Kidney tubule cell (primary cell): Measurements from ENCODE around the gene PSMG3.

Source experiments
- DNase-seq: peaks from one replicate; pipeline ENCODE4 v3.0.0-alpha.2; 2018; ENCODE audit warnings: low spot score

The PSMG3 gene

GRCh38 chr7:1569833-1570632 lies at the start of gene PSMG3:
PSMG3 (minus strand) TSS chr7:1570032; CDS start chr7:1569339, 693 bp downstream.
- DNase-seq: peak; percentile 89

- DNase-seq: no peak
Observed at GRCh38 chr7:1618475-1618874, 48.6 kb upstream of the PSMG3 start.

- no peak for DNase-seq
Observed at GRCh38 chr7:1617957-1618356, 48.1 kb upstream of the PSMG3 start.

GRCh38 chr7:1616741-1617140 lies 46.9 kb upstream of the PSMG3 start:
- DNase-seq: no peak

GRCh38 chr7:1611708-1612241 lies 41.9 kb upstream of the PSMG3 start:
- peak; percentile 90 for DNase-seq

- DNase-seq: no peak
Observed at GRCh38 chr7:1610678-1611302, 41.0 kb upstream of the PSMG3 start.

GRCh38 chr7:1610013-1610677 lies 40.3 kb upstream of the PSMG3 start:
- DNase-seq: no peak

GRCh38 chr7:1609023-1609422 lies 39.2 kb upstream of the PSMG3 start:
- DNase-seq: no peak

GRCh38 chr7:1608318-1608717 lies 38.5 kb upstream of the PSMG3 start:
- DNase-seq: no peak

GRCh38 chr7:1607696-1608095 lies 37.9 kb upstream of the PSMG3 start:
- no peak for DNase-seq

GRCh38 chr7:1607001-1607400 lies 37.2 kb upstream of the PSMG3 start:
- DNase-seq: no peak

- no peak for DNase-seq
Observed at GRCh38 chr7:1604383-1604782, 34.6 kb upstream of the PSMG3 start.

GRCh38 chr7:1603346-1604225 lies 33.8 kb upstream of the PSMG3 start:
- no peak for DNase-seq

GRCh38 chr7:1602386-1602785 lies 32.6 kb upstream of the PSMG3 start:
- DNase-seq: no peak

GRCh38 chr7:1601956-1602355 lies 32.1 kb upstream of the PSMG3 start:
- no peak for DNase-seq

GRCh38 chr7:1599640-1600395 lies 30.0 kb upstream of the PSMG3 start:
- no peak for DNase-seq

GRCh38 chr7:1598961-1599639 lies 29.3 kb upstream of the PSMG3 start:
- no peak for DNase-seq

- DNase-seq: no peak
Observed at GRCh38 chr7:1598286-1598685, 28.5 kb upstream of the PSMG3 start.

- DNase-seq: no peak
Observed at GRCh38 chr7:1597791-1598190, 28.0 kb upstream of the PSMG3 start.

GRCh38 chr7:1597066-1597760 lies 27.4 kb upstream of the PSMG3 start:
- DNase-seq: no peak
